ENCODE results near the gene MYO1E.
"Not testable (repeated sequence)": the region's sequence is repeated elsewhere in the genome, so short reads cannot be mapped to it uniquely, and the experiment has no call there.

The MYO1E gene

GRCh38 chr15:59157840-59158700, 214.6 kb downstream of the MYO1E start:
- no peak for DNase-seq

DNA sequence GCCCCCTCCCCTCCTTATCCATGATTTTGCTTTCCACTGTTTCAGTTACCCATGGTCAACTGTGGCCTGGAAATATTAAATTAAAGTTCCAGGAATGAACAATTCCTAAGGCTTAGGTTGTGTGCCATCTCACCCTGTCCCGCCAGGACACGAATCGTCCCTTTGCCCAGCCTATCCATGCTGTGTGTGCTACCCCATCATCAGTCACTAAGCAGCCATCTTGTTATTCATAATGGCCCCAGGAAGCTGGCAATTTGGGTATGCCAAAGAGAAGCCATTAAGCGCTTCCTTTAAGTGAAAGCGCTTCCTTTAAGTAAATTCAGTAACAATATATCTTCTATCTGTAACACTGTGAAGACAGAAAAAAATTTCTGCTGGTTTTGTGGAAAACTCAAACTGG, 215.3 kb downstream of the MYO1E start:
- DNase-seq = no peak

DNA sequence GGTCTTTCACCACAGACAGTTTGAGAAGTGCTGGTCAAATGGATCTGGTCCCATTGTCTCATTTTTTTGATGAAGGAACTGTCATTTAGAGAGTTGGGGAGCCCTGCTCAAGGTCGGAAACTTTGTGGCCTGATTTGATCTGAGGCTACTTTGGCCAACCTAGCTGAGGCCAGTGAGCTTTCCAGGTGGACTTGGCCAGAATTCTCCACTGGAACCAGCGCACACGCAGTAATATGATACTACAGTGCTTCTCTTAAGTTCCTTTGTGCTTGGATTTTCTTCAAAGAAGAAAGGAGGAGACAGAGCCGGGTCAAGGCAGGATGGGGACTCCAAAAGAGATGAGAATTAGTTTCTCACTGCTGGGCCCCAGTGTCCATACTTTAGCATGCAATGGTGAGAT, 217.2 kb downstream of the MYO1E start:
- no peak for DNase-seq

DNA sequence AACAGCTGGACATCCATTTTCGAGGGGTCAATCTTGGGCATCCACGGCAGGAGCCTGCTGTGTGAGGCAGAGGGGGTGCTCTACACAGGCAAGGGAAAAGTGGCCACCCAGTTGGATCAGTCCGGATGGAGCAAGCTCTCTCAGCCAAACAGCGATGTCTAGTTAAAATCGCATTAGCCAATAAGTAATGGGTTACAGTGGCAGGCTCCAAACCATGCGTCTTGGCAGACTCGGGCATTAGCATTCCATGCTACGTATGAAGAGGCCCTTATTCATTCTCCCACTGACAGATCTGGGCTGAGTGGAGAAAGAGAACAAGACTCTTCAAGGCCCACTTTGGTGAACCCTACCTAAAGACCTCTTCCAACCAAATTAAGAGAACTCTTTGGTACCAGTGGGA, 218.4 kb downstream of the MYO1E start:
- DNase-seq = no peak

GRCh38 chr15:59153466-59153865, 219.2 kb downstream of the MYO1E start:
- no peak for DNase-seq

DNA sequence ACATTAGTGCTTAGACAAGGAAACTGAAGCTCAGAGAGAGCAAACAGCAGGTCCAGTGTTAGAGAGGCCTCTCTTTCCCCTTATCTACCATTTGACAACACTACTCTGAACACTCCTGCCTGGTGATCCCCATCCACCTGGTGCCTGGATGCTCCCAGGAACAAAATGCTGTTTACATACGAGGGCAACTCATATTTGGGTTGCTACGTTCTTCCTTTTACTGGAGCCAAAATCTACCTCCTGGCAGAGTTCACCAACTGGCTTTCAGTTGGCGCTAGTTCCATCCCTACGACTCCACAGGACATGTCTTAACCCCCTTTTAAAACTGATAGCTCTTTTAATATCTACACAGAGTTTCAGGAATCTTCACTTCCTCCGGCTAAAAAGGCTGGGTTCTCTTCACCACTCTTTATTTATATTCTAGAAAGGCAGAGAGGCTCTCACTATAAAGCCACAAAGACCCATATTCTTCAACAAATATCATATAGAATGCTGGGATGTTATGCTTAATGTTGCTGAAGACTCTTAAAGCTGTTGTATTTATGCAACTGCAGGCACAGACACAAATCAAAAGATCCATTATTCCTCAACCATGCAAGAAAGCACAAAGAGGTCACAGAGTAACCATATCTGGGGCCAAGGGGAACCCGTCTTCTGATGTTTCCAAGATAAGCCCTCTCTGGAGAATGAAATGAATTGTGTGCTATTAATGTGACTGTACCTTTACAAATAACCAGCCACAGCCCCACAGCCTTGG, 219.8 kb downstream of the MYO1E start:
- no peak for DNase-seq

- peak; percentile 14 for DNase-seq
These were observed 222.5 kb downstream of the MYO1E start for GRCh38 chr15:59150185-59150584.

DNA sequence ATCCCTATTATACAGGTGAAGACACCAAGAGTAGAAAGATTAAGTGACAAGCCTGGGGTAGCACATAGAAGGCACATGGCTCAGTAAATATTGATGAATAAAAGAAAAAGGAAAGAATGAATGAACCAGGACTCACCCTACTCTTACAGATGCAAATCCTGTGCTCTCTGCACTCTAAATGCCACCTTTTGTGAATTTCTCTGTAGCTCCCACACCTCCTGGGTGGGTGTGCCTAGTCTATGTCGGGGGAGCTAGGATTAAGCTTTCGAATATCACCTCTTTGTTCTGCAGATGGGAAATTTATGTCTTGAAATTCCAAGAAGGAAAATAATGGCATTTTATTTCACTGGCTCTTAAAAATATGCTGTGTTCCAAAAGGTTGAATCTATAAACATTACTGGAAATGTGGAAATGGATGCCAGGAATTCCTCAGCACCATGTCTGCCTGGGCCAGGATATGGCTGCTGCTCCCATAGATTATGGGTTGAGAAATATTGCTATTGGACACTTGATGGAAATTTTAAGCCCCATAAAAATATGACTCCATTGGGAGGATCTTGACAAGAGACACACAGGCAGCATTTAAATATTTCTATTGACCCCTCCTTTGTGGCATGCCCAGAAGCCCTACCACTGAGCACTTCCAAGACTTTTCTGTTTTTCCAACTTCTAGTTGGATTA, 224.4 kb downstream of the MYO1E start:
- peak; percentile 4 for DNase-seq

GRCh38 chr15:59147666-59148065, 225.0 kb downstream of the MYO1E start:
- DNase-seq = no peak

DNA sequence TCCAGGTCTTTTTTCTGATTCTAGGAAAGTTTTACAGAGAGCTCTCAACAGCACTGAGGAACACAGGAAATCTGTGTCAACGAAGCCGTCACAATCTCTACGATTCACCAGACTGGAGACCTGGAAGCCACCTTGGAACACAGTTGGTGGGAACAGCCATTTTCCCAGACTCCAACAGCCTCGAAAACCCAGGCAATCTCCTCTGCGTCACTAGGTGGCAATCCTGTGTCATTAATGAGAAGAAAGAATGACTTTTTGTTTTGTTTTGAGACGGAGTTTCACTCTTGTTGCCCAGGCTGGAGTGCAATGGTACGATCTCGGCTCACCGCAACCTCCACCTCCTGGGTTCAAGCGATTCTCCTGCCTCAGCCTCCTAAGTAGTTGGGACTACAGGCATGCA, 228.1 kb downstream of the MYO1E start:
- DNase-seq = not testable (repeated sequence)

DNA sequence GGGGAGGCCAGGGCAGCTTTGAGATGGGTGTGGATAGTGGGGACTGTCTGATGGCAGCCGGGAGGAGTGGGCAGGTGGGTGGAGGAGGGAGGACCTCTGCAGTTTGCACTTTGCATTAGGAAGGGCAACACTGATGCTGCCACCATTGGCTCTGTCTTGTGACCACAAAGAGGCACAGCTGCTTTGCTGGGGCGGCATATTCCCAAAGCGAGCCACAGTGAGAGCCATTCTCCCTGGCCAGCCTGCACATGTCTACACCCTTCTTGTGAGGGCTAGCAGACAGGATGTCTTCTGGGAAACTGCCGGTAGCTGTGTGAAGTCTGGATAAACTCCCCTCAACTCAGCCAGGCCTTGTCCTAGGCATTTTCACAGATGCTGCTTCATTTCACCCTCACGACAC, 229.4 kb downstream of the MYO1E start:
- DNase-seq = no peak

DNA sequence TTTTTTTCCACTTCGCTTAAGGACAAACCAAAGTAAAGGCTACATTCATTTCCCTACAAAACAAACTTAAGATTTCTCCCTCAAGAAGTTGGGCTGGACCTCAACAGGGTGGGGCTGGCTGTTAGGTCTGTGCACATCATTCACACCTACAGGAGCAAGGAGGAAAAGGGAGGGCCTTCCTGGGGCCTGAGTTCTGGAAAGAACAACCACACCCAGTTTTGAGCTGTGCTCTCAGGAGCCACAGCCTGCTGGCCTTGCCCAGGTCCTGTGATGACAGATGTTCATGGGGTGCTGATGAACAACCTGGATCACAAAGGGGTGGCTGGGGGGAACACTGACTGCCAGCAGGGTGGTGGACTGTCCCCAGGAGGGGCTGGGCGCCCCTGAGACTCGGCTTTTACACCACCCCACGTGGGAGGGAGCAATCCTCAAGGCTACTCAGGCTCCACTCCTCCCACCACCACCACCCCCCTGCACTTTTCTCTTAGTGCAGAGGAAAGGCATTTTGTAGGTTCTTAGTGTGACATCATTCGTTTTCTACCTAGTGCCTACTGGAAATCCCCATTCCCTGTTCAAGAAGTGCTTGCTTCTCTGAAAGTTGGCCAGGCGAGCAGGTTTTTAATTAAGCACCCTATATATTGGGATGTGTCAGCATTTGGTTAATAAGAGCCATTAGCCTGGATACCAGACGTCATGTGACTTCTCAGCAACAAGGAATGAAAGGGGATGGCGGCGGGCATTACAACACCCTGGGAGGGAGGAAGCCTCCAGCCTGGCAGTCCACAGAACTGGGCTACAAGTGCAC, 232.0 kb downstream of the MYO1E start:
- no peak for DNase-seq

DNA sequence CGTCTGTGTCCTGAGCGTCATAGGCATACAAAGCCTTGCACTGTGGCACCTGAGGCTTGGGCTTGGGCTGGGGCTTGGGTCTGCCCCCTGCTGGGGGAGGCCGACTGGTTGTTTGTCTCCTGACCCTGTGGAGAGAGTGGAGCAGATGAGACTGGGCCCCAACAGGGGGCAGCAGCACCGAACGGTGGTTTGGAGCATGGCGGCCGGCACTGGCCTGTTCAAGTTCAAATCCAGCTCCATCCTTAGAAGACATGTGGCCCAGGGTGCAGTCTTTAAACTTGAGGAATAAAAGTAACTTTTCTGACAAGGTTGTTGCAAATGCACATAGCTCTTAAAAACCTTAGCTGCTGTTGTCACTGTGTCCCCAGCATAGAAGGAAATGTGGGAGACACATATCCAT, 234.4 kb downstream of the MYO1E start:
- peak; percentile 88 for DNase-seq

GRCh38 chr15:59137566-59137965, 235.1 kb downstream of the MYO1E start:
- no peak for DNase-seq

DNA sequence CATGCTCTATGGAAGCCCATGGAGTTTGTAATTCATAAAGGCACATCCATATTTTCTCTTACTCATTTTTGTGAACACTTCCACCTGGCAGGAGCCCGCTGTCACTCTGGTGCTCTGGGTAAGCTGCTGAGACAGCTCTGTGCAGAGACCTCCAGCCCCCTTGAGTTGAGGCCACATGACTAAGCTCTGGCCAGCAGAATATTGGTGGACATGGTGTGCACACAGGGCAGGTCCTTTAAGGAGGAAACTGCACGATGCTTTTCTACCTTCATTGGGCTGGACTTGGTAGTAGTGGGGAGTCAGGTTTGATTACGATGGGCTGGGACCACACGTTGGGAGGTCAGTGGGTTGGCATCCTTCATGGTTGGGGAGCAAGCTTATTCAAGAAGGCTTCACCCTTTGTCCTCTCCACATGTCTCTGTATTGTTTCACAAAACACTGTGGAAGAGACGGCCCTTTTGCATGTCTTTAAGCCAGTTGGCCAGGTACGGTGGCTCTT, 238.7 kb downstream of the MYO1E start:
- no peak for DNase-seq

- DNase-seq = no peak
These were observed 240.6 kb downstream of the MYO1E start for GRCh38 chr15:59131969-59132562.

GRCh38 chr15:59131456-59131855, 241.2 kb downstream of the MYO1E start:
- no peak for DNase-seq

DNA sequence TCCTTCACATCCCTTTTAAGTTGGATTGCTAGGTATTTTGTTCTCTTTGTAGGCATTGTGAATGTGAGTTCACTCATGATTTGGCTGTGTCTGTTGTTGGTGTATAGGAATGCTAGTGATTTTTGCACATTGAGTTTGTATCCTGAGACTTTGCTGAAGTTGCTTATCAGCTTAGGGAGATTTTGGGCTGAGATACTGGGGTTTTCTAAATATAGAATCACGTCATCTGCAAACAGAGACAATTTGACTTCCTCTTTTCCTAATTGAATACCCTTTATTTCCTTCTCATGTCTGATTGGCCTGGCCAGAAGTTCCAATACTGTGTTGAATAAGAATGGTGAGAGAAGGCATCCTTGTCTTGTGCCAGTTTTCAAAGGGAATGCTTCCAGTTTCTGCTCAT, 245.4 kb downstream of the MYO1E start:
- DNase-seq = not testable (repeated sequence)

- not testable (repeated sequence) for DNase-seq
These were observed 247.0 kb downstream of the MYO1E start for GRCh38 chr15:59125683-59126082.

GRCh38 chr15:59124261-59124660, 248.4 kb downstream of the MYO1E start:
- no peak for DNase-seq

- DNase-seq = no peak
These were observed 251.7 kb downstream of the MYO1E start for GRCh38 chr15:59120937-59121336.

DNA sequence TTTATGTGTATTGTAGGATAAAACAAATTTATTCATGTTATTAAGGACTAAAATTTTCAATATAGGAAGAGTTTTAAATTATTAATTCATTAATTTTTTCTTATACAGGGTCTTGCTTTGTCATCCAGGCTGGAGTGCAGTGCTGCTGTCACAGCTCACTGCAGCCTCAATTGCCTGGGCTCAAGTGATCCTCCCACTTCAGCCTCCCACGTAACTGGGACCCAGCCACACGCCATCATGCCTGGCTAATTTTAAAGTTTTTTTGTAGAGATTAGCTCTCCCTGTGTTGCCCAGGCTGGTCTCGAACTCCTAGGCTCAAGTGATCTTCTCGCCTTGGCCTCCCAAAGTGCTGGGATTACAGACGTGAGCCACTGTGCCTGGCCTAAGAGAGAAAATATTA, 253.0 kb downstream of the MYO1E start:
- no peak for DNase-seq
